NAMALWA (cell line): Measurements from ENCODE around the gene GSTT4.
"Not testable (repeated sequence)": the region's sequence is repeated elsewhere in the genome, so short reads cannot be mapped to it uniquely, and the experiment has no call there.

Experiments
- DNase-seq: peaks from one replicate; pipeline ENCODE4 v3.0.0-alpha.2; 2015; ENCODE audit warnings: low spot score

GSTT4 gene

GRCh38 chr22:24024354-24024753, 19.1 kb upstream of the GSTT4 start:
- no peak for DNase-seq

- DNase-seq = no peak
Observed at GRCh38 chr22:24023204-24023789, 18.0 kb upstream of the GSTT4 start.

- DNase-seq = no peak
Observed at GRCh38 chr22:24021304-24021703, 16.1 kb upstream of the GSTT4 start.

- DNase-seq = no peak
Observed at GRCh38 chr22:24016156-24016555, 10.9 kb upstream of the GSTT4 start.

GRCh38 chr22:24011735-24012068, 6.4 kb upstream of the GSTT4 start:
- no peak for DNase-seq

GRCh38 chr22:24010018-24010391, 4.8 kb upstream of the GSTT4 start:
- DNase-seq = no peak

- DNase-seq = peak; percentile 19
Observed at GRCh38 chr22:24009227-24010017, 4.2 kb upstream of the GSTT4 start.

- no peak for DNase-seq
Observed at GRCh38 chr22:24008381-24009226, 3.4 kb upstream of the GSTT4 start.

- DNase-seq = no peak
Observed at GRCh38 chr22:24008022-24008283, 2.7 kb upstream of the GSTT4 start.

- no peak for DNase-seq
Observed at GRCh38 chr22:24007253-24008021, 2.2 kb upstream of the GSTT4 start.

- DNase-seq = no peak
Observed at GRCh38 chr22:24006914-24007214, 1.6 kb upstream of the GSTT4 start.

- no peak for DNase-seq
Observed at GRCh38 chr22:24006207-24006913, 1.1 kb upstream of the GSTT4 start.

- no peak for DNase-seq
Observed at GRCh38 chr22:24003887-24004286, 1.4 kb downstream of the GSTT4 start.

- no peak for DNase-seq
Observed at GRCh38 chr22:24002851-24003250, 2.4 kb downstream of the GSTT4 start.

- DNase-seq = no peak
Observed at GRCh38 chr22:24002272-24002671, 3.0 kb downstream of the GSTT4 start.

- no peak for DNase-seq
Observed at GRCh38 chr22:24001314-24001713, 3.9 kb downstream of the GSTT4 start.

- not testable (repeated sequence) for DNase-seq
Observed at GRCh38 chr22:23999779-24000178, 5.5 kb downstream of the GSTT4 start.

GRCh38 chr22:23997092-23997491, 8.2 kb downstream of the GSTT4 start:
- DNase-seq = no peak

- DNase-seq = peak; percentile 32
Observed at GRCh38 chr22:23993581-23994177, 11.6 kb downstream of the GSTT4 start.

GRCh38 chr22:23993080-23993479, 12.2 kb downstream of the GSTT4 start:
- DNase-seq = not testable (repeated sequence)

GRCh38 chr22:23989583-23990244, 15.5 kb downstream of the GSTT4 start:
- not testable (repeated sequence) for DNase-seq
